Measurements from ENCODE around the gene SGPP2.

GRCh38 chr2:222436040-222436413 lies 11.7 kb downstream of the SGPP2 start:
- no peak for TF ChIP-seq FOXM1 (IDR thresholded peaks at IDR 0.05; ENCODE audit: borderline replicate concordance)
- TF ChIP-seq FOXA1 (IDR thresholded peaks at IDR 0.05) = no peak
- TF ChIP-seq ELF4 (IDR thresholded peaks at IDR 0.05) = no peak
- TF ChIP-seq PKNOX1 (IDR thresholded peaks at IDR 0.05) = no peak
- TF ChIP-seq SUZ12 (IDR thresholded peaks at IDR 0.05) = no peak
- no peak for TF ChIP-seq ARNT (IDR thresholded peaks at IDR 0.05)
- TF ChIP-seq HDGF (IDR thresholded peaks at IDR 0.05; ENCODE audit: borderline replicate concordance) = no peak
